Upper lobe of right lung (tissue), 1 donor: ENCODE results near the gene NFIC. TPM values are rescaled to one million over a fixed set of nuclear protein-coding genes. Genes with fewer than 3 reads are reported as not detected.

Experiments
- ATAC-seq: fragments of 200-7000 bp; cut with Tn5 transposase; one replicate; pipeline ENCODE4 v1.9.1; 2020; ENCODE audit warnings: mild to moderate bottlenecking, moderate library complexity
- DNase-seq: peaks from one replicate; pipeline ENCODE4 v3.0.0-alpha.2; 2020
- H3K27ac ChIP-seq: fragments of 200-600 bp; one replicate; pipeline ENCODE4 v1.8.0; 2022
- H3K27me3 ChIP-seq: fragments of 200-600 bp; one replicate; pipeline ENCODE4 v1.8.0; 2022; ENCODE audit warnings: mild to moderate bottlenecking
- H3K36me3 ChIP-seq: fragments of 200-600 bp; one replicate; pipeline ENCODE4 v1.8.0; 2022
- H3K4me1 ChIP-seq: fragments of 200-600 bp; one replicate; pipeline ENCODE4 v1.8.0; 2022
- H3K4me3 ChIP-seq: fragments of 200-600 bp; one replicate; pipeline ENCODE4 v1.8.0; 2022; ENCODE audit warnings: mild to moderate bottlenecking
- H3K9me3 ChIP-seq: fragments of 200-600 bp; one replicate; pipeline ENCODE4 v1.8.0; 2022
- CTCF ChIP-seq: fragments of 200-600 bp; IDR thresholded peaks from one replicate; pipeline ENCODE4 v1.8.0; 2022; ENCODE audit warnings: antibody characterized with exemption
- intact Hi-C: fragments of 100-400 bp; cut with DNase I; formaldehyde crosslinking; loops from one replicate; pipeline ENCODE4 v1.11.0; 2022
- total RNA-seq: library from RNA; stranded (reverse); fragmentation: NEBNext Ultra II Directional; extraction: Animal tissue kit (Norgen Biotek cat#: 25700); gene quantifications from one replicate; pipeline ENCODE4 v1.2.1, GENCODE V29; 2021
- donor health status: DM: no; HTN: yes; CAD: no; lungs with severe emphysema.

NFIC gene
- total RNA-seq, 1 donor from 2014 or later, result 150 TPM

GRCh38 chr19:3455960-3456601 lies 89.7 kb downstream of the NFIC start:
- intact Hi-C loops, result no loop called here
- Histone ChIP-seq H3K27me3 (no peaks in the 10 kb centered on the region), H3K27ac (no peak overlapping the region), H3K36me3 (peaks cover 69% of the 10 kb centered on the region), H3K9me3 (no peaks in the 10 kb centered on the region), H3K4me3 (no peak overlapping the region), H3K4me1 (peaks cover 26% of the 10 kb centered on the region)
- ATAC-seq (no peak), DNase-seq (no peak)
- TF ChIP-seq CTCF, result no peak

GRCh38 chr19:3456925-3457527 lies 90.6 kb downstream of the NFIC start:
- ATAC-seq (no peak), DNase-seq (peak; percentile 57)
- no peaks in the 10 kb centered on the region for H3K9me3 ChIP-seq
- intact Hi-C loops, result no loop called here
- H3K27ac ChIP-seq, result peak overlapping the region; percentile 80
- no peak for TF ChIP-seq CTCF
- H3K27me3 ChIP-seq, result no peaks in the 10 kb centered on the region
- H3K4me1 ChIP-seq, result peaks cover 20% of the 10 kb centered on the region
- no peak overlapping the region for H3K4me3 ChIP-seq
- peaks cover 66% of the 10 kb centered on the region for H3K36me3 ChIP-seq

GRCh38 chr19:3457528-3458228 lies 91.3 kb downstream of the NFIC start:
- peak; percentile 54 for DNase-seq
- H3K9me3 ChIP-seq, result no peaks in the 10 kb centered on the region
- H3K27me3 ChIP-seq, result no peaks in the 10 kb centered on the region
- no peak for TF ChIP-seq CTCF
- peaks cover 20% of the 10 kb centered on the region for H3K4me1 ChIP-seq
- peak overlapping the region; percentile 80 for H3K27ac ChIP-seq
- H3K4me3 ChIP-seq, result no peak overlapping the region
- peaks cover 65% of the 10 kb centered on the region for H3K36me3 ChIP-seq
- ATAC-seq, result no peak
- intact Hi-C loops, result no loop called here

- Histone ChIP-seq H3K36me3 (peaks cover 65% of the 10 kb centered on the region), H3K4me1 (peaks cover 20% of the 10 kb centered on the region), H3K27me3 (no peaks in the 10 kb centered on the region), H3K27ac (peak overlapping the region; percentile 80), H3K4me3 (no peak overlapping the region), H3K9me3 (no peaks in the 10 kb centered on the region)
- DNase-seq (peak; percentile 56), ATAC-seq (no peak)
- no peak for TF ChIP-seq CTCF
- intact Hi-C loops, result no loop called here
Measured at GRCh38 chr19:3458229-3459088, 92.1 kb downstream of the NFIC start.

GRCh38 chr19:3459089-3459881 lies 92.9 kb downstream of the NFIC start:
- Histone ChIP-seq H3K4me1 (peaks cover 20% of the 10 kb centered on the region), H3K27ac (peak overlapping the region; percentile 80), H3K4me3 (no peak overlapping the region), H3K27me3 (no peaks in the 10 kb centered on the region), H3K9me3 (no peaks in the 10 kb centered on the region), H3K36me3 (peaks cover 65% of the 10 kb centered on the region)
- no peak for TF ChIP-seq CTCF
- intact Hi-C loops, result no loop called here
- ATAC-seq (peak; percentile 87), DNase-seq (peak; percentile 83)
